Measurements from ENCODE around the gene PVALB.

The PVALB gene

DNA sequence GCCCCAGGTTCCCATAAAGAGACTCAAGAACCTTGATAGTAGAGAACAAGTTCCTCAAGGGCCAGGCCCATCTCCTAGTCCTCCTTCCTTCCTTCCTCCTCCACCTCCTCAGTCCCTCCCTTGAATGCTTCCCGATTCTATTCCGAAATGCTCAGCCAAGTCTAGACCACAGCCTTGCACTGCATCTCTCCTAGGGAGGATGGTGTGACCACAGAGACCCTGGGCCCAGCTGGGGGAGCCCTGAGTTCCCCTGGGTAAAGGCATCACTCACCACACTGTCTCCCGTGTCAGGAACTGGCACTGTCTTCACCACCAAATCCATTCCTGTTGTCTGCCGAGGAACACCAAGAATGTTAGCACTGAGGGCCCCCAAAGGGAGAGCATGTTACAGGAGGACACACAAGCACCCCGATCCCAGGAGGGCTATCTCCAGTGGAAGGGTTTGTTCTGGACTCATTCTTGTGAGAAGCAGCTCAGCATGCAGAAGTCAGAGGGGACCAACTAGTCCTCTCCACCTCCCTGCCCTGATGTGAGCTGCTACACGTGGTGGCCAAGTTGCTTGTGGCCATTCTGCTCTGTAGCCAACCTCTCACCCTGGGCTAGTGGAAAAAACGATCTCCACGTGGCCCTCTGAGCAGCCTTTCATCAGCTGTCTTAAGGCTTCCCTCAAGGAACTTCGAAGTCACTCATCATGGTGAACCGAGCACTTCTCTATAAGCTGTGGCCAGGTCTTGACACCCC lies 49.6 kb downstream of the PVALB start:
- TF ChIP-seq ZFX (IDR thresholded peaks at IDR 0.05; ENCODE audit: borderline replicate concordance) = no peak
- TF ChIP-seq, protein P1, sequence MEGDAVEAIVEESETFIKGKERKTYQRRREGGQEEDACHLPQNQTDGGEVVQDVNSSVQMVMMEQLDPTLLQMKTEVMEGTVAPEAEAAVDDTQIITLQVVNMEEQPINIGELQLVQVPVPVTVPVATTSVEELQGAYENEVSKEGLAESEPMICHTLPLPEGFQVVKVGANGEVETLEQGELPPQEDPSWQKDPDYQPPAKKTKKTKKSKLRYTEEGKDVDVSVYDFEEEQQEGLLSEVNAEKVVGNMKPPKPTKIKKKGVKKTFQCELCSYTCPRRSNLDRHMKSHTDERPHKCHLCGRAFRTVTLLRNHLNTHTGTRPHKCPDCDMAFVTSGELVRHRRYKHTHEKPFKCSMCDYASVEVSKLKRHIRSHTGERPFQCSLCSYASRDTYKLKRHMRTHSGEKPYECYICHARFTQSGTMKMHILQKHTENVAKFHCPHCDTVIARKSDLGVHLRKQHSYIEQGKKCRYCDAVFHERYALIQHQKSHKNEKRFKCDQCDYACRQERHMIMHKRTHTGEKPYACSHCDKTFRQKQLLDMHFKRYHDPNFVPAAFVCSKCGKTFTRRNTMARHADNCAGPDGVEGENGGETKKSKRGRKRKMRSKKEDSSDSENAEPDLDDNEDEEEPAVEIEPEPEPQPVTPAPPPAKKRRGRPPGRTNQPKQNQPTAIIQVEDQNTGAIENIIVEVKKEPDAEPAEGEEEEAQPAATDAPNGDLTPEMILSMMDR (IDR thresholded peaks at IDR 0.05) = no peak
- H3K27ac ChIP-seq = no peak overlapping the region

GRCh38 chr22:36765943-36766450 lies 50.8 kb downstream of the PVALB start:
- no peak for TF ChIP-seq ZFX (IDR thresholded peaks at IDR 0.05; ENCODE audit: borderline replicate concordance)
- TF ChIP-seq, protein P1 (IDR thresholded peaks at IDR 0.05) = no peak
- H3K27ac ChIP-seq = no peak overlapping the region

GRCh38 chr22:36765131-36765942 lies 51.5 kb downstream of the PVALB start:
- TF ChIP-seq ZFX (IDR thresholded peaks at IDR 0.05; ENCODE audit: borderline replicate concordance) = no peak

GRCh38 chr22:36764641-36765040 lies 52.2 kb downstream of the PVALB start:
- no peak for TF ChIP-seq ZFX (IDR thresholded peaks at IDR 0.05; ENCODE audit: borderline replicate concordance)
- TF ChIP-seq, protein P1 (IDR thresholded peaks at IDR 0.05) = no peak
- H3K27ac ChIP-seq = no peak overlapping the region

More at GRCh38 chr22:36765131-36765942, 51.5 kb downstream of the PVALB start:
- no peak overlapping the region for H3K27ac ChIP-seq

- TF ChIP-seq ZFX (IDR thresholded peaks at IDR 0.05; ENCODE audit: borderline replicate concordance) = no peak
- TF ChIP-seq, protein P1 (IDR thresholded peaks at IDR 0.05) = no peak
- H3K27ac ChIP-seq = no peak overlapping the region
Observed at GRCh38 chr22:36764060-36764459, 52.8 kb downstream of the PVALB start.

DNA sequence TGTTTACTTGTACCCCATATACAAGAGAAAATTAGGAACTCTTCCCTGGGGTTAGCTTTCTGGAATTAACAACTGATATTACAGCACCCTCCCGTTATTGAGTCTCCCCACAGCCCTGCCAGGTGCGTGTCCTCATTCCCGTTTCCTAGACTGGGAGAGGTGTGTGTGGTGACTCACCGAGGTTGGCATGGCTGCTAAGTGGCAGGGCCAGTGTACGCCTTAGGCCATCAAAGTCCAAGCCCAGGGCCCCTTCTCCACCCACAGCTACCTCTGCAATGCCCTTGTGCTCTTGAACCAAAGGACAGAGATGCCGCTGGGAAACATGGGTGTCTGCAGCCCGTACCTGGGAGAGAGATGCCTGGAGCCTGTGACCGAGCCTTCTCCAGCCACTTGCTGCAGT lies 53.3 kb downstream of the PVALB start:
- H3K27ac ChIP-seq = no peak overlapping the region
- TF ChIP-seq, protein P1 (IDR thresholded peaks at IDR 0.05) = no peak
- TF ChIP-seq ZFX (IDR thresholded peaks at IDR 0.05; ENCODE audit: borderline replicate concordance) = no peak

- no peak overlapping the region for H3K27ac ChIP-seq
- TF ChIP-seq, protein P1 (IDR thresholded peaks at IDR 0.05) = no peak
- no peak for TF ChIP-seq ZFX (IDR thresholded peaks at IDR 0.05; ENCODE audit: borderline replicate concordance)
Observed at GRCh38 chr22:36762687-36763260, 54.1 kb downstream of the PVALB start.

Measured in 22Rv1 (cell line).